H1 (cell line): ENCODE data around the gene ACTG1. TPM values are rescaled to one million over a fixed set of nuclear protein-coding genes. Genes with fewer than 3 reads are reported as not detected.

ENCODE experiments used
- CTCF ChIA-PET: fragments of 300-600 bp; sonication (Branson Sonifier 250); formaldehyde crosslinking; loops from one replicate; lab custom pipeline; 2021; ENCODE audit not compliant: partially characterized antibody; lab: Charles Lee
- POLR2A ChIA-PET: fragments of 300-600 bp; sonication (Branson Sonifier 250); formaldehyde crosslinking; loops from one replicate; lab custom pipeline; 2021; ENCODE audit warnings: inconsistent platforms; ENCODE audit not compliant: partially characterized antibody; lab: Charles Lee
- DNase-seq, 2 experiments: peaks; one replicate each; pipeline versions ENCODE4 v3.0.0 to v3.0.0-alpha.2; 2010 to 2022; ENCODE audit warnings: low spot score in 2 of 2, low read depth in 1 of 2, mixed read lengths in 1 of 2
- FAIRE-seq: peaks from 2 replicates; lab custom pipeline; 2011; peaks lifted over from hg19 to GRCh38; lab: Jason Lieb, UNC
- H2AFZ ChIP-seq: 2 replicates; pipeline ENCODE4 v1.8.1; 2012; ENCODE audit warnings: low read length, inconsistent platforms
- H2AK5ac ChIP-seq: 2 replicates; pipeline ENCODE4 v1.6.1; 2013; ENCODE audit warnings: low read depth, low read length
- H2BK120ac ChIP-seq: replicated peaks from 2 replicates; pipeline ENCODE3; 2013; ENCODE audit warnings: low read depth, low read length, inconsistent platforms
- H2BK12ac ChIP-seq: 2 replicates; pipeline ENCODE4 v1.6.1; 2013; ENCODE audit warnings: low read depth, low read length
- H2BK15ac ChIP-seq: 2 replicates; pipeline ENCODE4 v1.6.1; 2013; ENCODE audit warnings: low read length
- H2BK20ac ChIP-seq: 2 replicates; pipeline ENCODE4 v1.6.1; 2013; ENCODE audit warnings: low read length
- H2BK5ac ChIP-seq: 2 replicates; pipeline ENCODE4 v1.6.1; 2013; ENCODE audit warnings: low read depth, low read length
- H3K14ac ChIP-seq: 2 replicates; pipeline ENCODE4 v1.6.1; 2013; ENCODE audit warnings: inconsistent platforms; ENCODE audit not compliant: insufficient read length
- H3K18ac ChIP-seq: 2 replicates; pipeline ENCODE4 v1.6.1; 2013; ENCODE audit warnings: low read length; ENCODE audit errors: extremely low read depth
- H3K23ac ChIP-seq: 2 replicates; pipeline ENCODE4 v1.6.1; 2013; ENCODE audit warnings: inconsistent platforms; ENCODE audit not compliant: insufficient read length
- H3K23me2 ChIP-seq: 2 replicates; pipeline ENCODE4 v1.6.1; 2013; ENCODE audit warnings: low read depth, low read length
- H3K27ac ChIP-seq: 2 replicates; pipeline ENCODE4 v1.6.1; 2011; ENCODE audit warnings: low read depth, low read length, inconsistent platforms
- H3K27me3 ChIP-seq, 4 experiments: replicated peaks in 1 of 4; 1 replicate in 1 of 4; 2 replicates in 3 of 4; pipeline versions ENCODE4 v1.6.1 to v1.8.1; 2011 to 2013; ENCODE audit warnings: low read length in 3 of 4, mild to moderate bottlenecking in 3 of 4, inconsistent platforms in 2 of 4, mixed read lengths in 2 of 4, moderate library complexity in 1 of 4; ENCODE audit not compliant: control insufficient read depth in 3 of 4, insufficient read depth in 3 of 4; ENCODE audit errors: extremely low read depth in 1 of 4
- H3K36me3 ChIP-seq, 4 experiments: 2 replicates each; pipeline versions ENCODE4 v1.6.1 to v1.8.1; 2011 to 2013; ENCODE audit warnings: mild to moderate bottlenecking in 4 of 4, low read length in 3 of 4, moderate library complexity in 2 of 4, control low read depth in 1 of 4, inconsistent platforms in 1 of 4; ENCODE audit not compliant: insufficient read depth in 4 of 4, control insufficient read depth in 2 of 4
- H3K4ac ChIP-seq: replicated peaks from 2 replicates; pipeline ENCODE3; 2013; ENCODE audit warnings: low read length, low read depth, mixed read lengths, inconsistent platforms; ENCODE audit not compliant: insufficient read length
- H3K4me1 ChIP-seq, 4 experiments: replicated peaks in 1 of 4; 1 replicate in 1 of 4; 2 replicates in 3 of 4; pipeline versions ENCODE4 v1.6.1 to v1.8.1; 2011 to 2013; ENCODE audit warnings: low read length in 3 of 4, inconsistent platforms in 2 of 4, mixed read lengths in 1 of 4; ENCODE audit not compliant: insufficient read depth in 4 of 4, control insufficient read depth in 3 of 4
- H3K4me2 ChIP-seq, 2 experiments: 2 replicates each; pipeline versions ENCODE4 v1.6.1 to v1.8.1; 2011 to 2013; ENCODE audit warnings: low read depth in 2 of 2, low read length in 2 of 2, control low read depth in 1 of 2, inconsistent platforms in 1 of 2, mild to moderate bottlenecking in 1 of 2; ENCODE audit not compliant: insufficient read depth in 1 of 2
- H3K4me3 ChIP-seq, 4 experiments: fragments of 200-600, 300-600 bp in 1 of 4; sonication (generic), shearing (Covaris generic), sonication (Bioruptor Twin) in 1 of 4; 2 replicates each; pipeline versions ENCODE4 v1.5.1 to v1.8.1; 2011 to 2016; ENCODE audit warnings: low read length in 4 of 4, low read depth in 3 of 4, control low read depth in 2 of 4, inconsistent platforms in 2 of 4, mild to moderate bottlenecking in 2 of 4, mixed read lengths in 1 of 4, moderate library complexity in 1 of 4; ENCODE audit not compliant: insufficient read depth in 2 of 4; ENCODE audit errors: extremely low read depth in 1 of 4
- H3K56ac ChIP-seq: replicated peaks from 2 replicates; pipeline ENCODE3; 2013; ENCODE audit warnings: low read depth, mild to moderate bottlenecking, mixed read lengths, low read length, inconsistent platforms; ENCODE audit not compliant: insufficient read length
- H3K79me1 ChIP-seq: 2 replicates; pipeline ENCODE4 v1.6.1; 2013; ENCODE audit warnings: low read depth, low read length, control low read depth
- H3K79me2 ChIP-seq, 2 experiments: 2 replicates each; pipeline versions ENCODE4 v1.6.1 to v1.8.1; 2012 to 2013; ENCODE audit warnings: low read length in 2 of 2, mild to moderate bottlenecking in 2 of 2, inconsistent platforms in 1 of 2; ENCODE audit not compliant: insufficient read depth in 2 of 2, control insufficient read depth in 1 of 2
- H3K9ac ChIP-seq, 4 experiments: replicated peaks in 1 of 4; 1 replicate in 1 of 4; 2 replicates in 3 of 4; pipeline versions ENCODE4 v1.6.1 to v1.8.1; 2011 to 2013; ENCODE audit warnings: low read depth in 3 of 4, low read length in 3 of 4, control low read depth in 2 of 4, mild to moderate bottlenecking in 2 of 4, moderate library complexity in 2 of 4, inconsistent platforms in 1 of 4; ENCODE audit errors: extremely low read depth in 1 of 4
- H3K9me3 ChIP-seq, 2 experiments: 2 replicates each; pipeline versions ENCODE4 v1.6.1 to v1.8.1; 2012 to 2013; ENCODE audit warnings: mild to moderate bottlenecking in 2 of 2, moderate library complexity in 2 of 2, control low read depth in 1 of 2, inconsistent platforms in 1 of 2, low read depth in 1 of 2, low read length in 1 of 2, mixed read lengths in 1 of 2; ENCODE audit not compliant: insufficient read depth in 2 of 2
- H4K20me1 ChIP-seq, 2 experiments: replicated peaks in 1 of 2; 2 replicates each; pipeline versions ENCODE3 to v1.8.1; 2011 to 2013; ENCODE audit warnings: inconsistent platforms in 2 of 2, low read length in 2 of 2, mild to moderate bottlenecking in 1 of 2; ENCODE audit not compliant: insufficient read depth in 2 of 2, control insufficient read depth in 1 of 2
- H4K5ac ChIP-seq: 2 replicates; pipeline ENCODE4 v1.6.1; 2013; ENCODE audit warnings: low read length, low read depth, mixed read lengths, inconsistent platforms; ENCODE audit not compliant: insufficient read length
- H4K8ac ChIP-seq: 2 replicates; pipeline ENCODE4 v1.8.0; 2013; ENCODE audit warnings: mild to moderate bottlenecking, moderate library complexity, low read length, inconsistent platforms; ENCODE audit not compliant: insufficient read depth; ENCODE audit errors: extremely low read depth
- H4K91ac ChIP-seq: replicated peaks from 2 replicates; pipeline ENCODE3; 2013; ENCODE audit warnings: low read length, mixed read lengths, inconsistent platforms; ENCODE audit not compliant: insufficient read length
- BACH1 ChIP-seq: IDR thresholded peaks from 2 replicates; pipeline ENCODE4 v1.6.1; 2012; ENCODE audit warnings: low read length, improper control_type of control experiment
- CREB1 ChIP-seq: IDR thresholded peaks from 2 replicates; pipeline ENCODE4 v1.6.1; 2012; ENCODE audit warnings: inconsistent platforms
- CTCF ChIP-seq, 3 experiments: IDR thresholded peaks; 1 replicate in 2 of 3; 2 replicates in 1 of 3; pipeline versions ENCODE4 v1.5.1 to v1.6.1; 2011; ENCODE audit warnings: low read length in 3 of 3, mild to moderate bottlenecking in 3 of 3, inconsistent platforms in 2 of 3, low read depth in 1 of 3, moderate library complexity in 1 of 3; ENCODE audit not compliant: insufficient read depth in 1 of 3; ENCODE audit errors: control extremely low read depth in 1 of 3
- KDM5A ChIP-seq: fragments of 200-600 bp; IDR thresholded peaks from 2 replicates; pipeline ENCODE4 v1.7.1; 2012; ENCODE audit warnings: mild to moderate bottlenecking, low read length, inconsistent platforms, mixed read lengths
- RFX5 ChIP-seq: IDR thresholded peaks from 2 replicates; pipeline ENCODE4 v1.6.1; 2011; ENCODE audit warnings: low read depth, low read length, improper control_type of control experiment, borderline replicate concordance
- SIN3A ChIP-seq, 2 experiments: IDR thresholded peaks in 1 of 2; conservative IDR thresholded peaks in 1 of 2; 2 replicates each; pipeline ENCODE4 v1.6.1; 2011 to 2012; ENCODE audit warnings: low read length in 2 of 2, improper control_type of control experiment in 1 of 2, low read depth in 1 of 2, mild to moderate bottlenecking in 1 of 2
- SP4 ChIP-seq: IDR thresholded peaks from 2 replicates; pipeline ENCODE4 v1.6.1; 2012; ENCODE audit warnings: low read length, inconsistent platforms
- TCF12 ChIP-seq: IDR thresholded peaks from 2 replicates; pipeline ENCODE4 v1.6.1; 2011; ENCODE audit warnings: low read depth, mild to moderate bottlenecking, low read length
- WGBS, 2 experiments: shearing (Covaris generic) in 1 of 2; methylation state at CpG; one replicate each; pipeline versions ENCODE4 v1.1.6 to v1.1.7; 2013 to 2015; ENCODE audit warnings: low lambda C conversion rate in 2 of 2, mixed read lengths in 2 of 2, inconsistent platforms in 1 of 2, low coverage in 1 of 2, missing lambda C conversion rate in 1 of 2; ENCODE audit not compliant: insufficient replicate concordance in 2 of 2, insufficient coverage in 1 of 2, insufficient read length in 1 of 2; ENCODE audit errors: extremely low coverage in 1 of 2, missing lambda C conversion rate in 1 of 2; 5-methylcytosine and 5-hydroxymethylcytosine counted together
- polyA plus RNA-seq, 7 experiments: library from polyadenylated mRNA; depleted of rRNA in 3 of 7; stranded (reverse) in 5 of 7; unstranded in 2 of 7; fragments of >200 nt in 5 of 7; fragments of 200-250 nt in 2 of 7; gene quantifications; 1 replicate in 5 of 7; 2 replicates in 1 of 7; 4 replicates in 1 of 7; pipeline versions ENCODE4 v1.2.1 to v1.2.3, GENCODE V29; 2011 to 2013; ENCODE audit warnings: missing spikeins in 2 of 7, mixed read lengths in 2 of 7
- total RNA-seq: library from RNA; stranded (reverse); fragmentation: NEBNext Ultra II Directional; extraction: Animal tissue kit (Norgen Biotek cat#: 25700); gene quantifications from 2 replicates; pipeline ENCODE4 v1.2.1, GENCODE V29; 2021

ACTG1 gene
- total and polyA plus RNA-seq, 2 of the 8 experiments (the other 6 are each of a cell fraction or from before 2014, with no cell fraction given): 3,535 to 5,010 TPM

GRCh38 chr17:81536299-81537290 lies 24.0 kb upstream of the ACTG1 start:
- Histone ChIP-seq H3K36me3 (peaks cover 0 to 10% (median 0%) of the 10 kb centered on the region in 4 experiments; a peak in 4 of 8 replicates), H3K27me3 (peaks cover 8 to 28% (median 24%) of the 10 kb centered on the region in 4 experiments; a peak in 6 of 7 replicates), H3K23me2 (peaks cover 20% of the 10 kb centered on the region; the same call in 1 of the 2 replicates), H4K91ac (no peak overlapping the region), H3K4me2 (peak overlapping the region; percentile 57 to 72), H2BK15ac (no peak overlapping the region), H2AK5ac (no peak overlapping the region), H4K5ac (no peak overlapping the region), H2BK120ac (no peak overlapping the region), H3K4me3 (peak overlapping the region in 1 of 4 experiments; percentile 51; a peak in 3 of 8 replicates), H3K9ac (no peak overlapping the region), H3K79me1 (0 out of 2 replicates have a peak, but pooled peaks cover 3% of the 10 kb centered on the region), H3K14ac (no peak overlapping the region), H3K4ac (no peak overlapping the region), H3K18ac (peak overlapping the region; percentile 32; the same call in 1 of the 2 replicates), H3K27ac (no peak overlapping the region), H3K23ac (no peak overlapping the region), H2BK5ac (no peak overlapping the region), H3K79me2 (no peaks in the 10 kb centered on the region), H2BK12ac (no peak overlapping the region), H4K8ac (peak overlapping the region; percentile 89), H3K4me1 (peaks cover 0 to 11% (median 5%) of the 10 kb centered on the region in 4 experiments; a peak in 5 of 7 replicates), H3K9me3 (peaks cover 0 to 7% of the 10 kb centered on the region in 2 experiments; a peak in 2 of 4 replicates), H3K56ac (no peak overlapping the region), H2AFZ (no peak overlapping the region), H2BK20ac (no peak overlapping the region), H4K20me1 (peaks cover 2 to 6% of the 10 kb centered on the region in 2 experiments)
- ChIA-PET POLR2A (interaction anchor here (0.7 to 5.9 kb wide), 12 partner anchors 9 to 278 kb away, joined by 3 to 125 read pairs (median 4); partner anchors contain the start of genes ACTG1, BAHCC1, FAAP100 and FSCN2), CTCF (interaction anchor here (0.8 to 3.6 kb wide), 15 partner anchors 8 to 325 kb away, joined by 3 to 33 read pairs (median 4); partner anchors contain the start of gene FSCN2)
- WGBS, 2 experiments: 29% methylated on average over 55 of the region's 89 CpGs; no CpG with 5 or more reads in 1 of the 2 experiments
- FAIRE-seq (no peak), DNase-seq (peak in 1 of 2 experiments; percentile 77)
- TF ChIP-seq CREB1 (peak; percentile 55; the same call in 1 of the 2 replicates), RFX5 (no peak), BACH1 (no peak), SIN3A (conservative IDR thresholded peaks at IDR 0.05 in 1 of 2, IDR thresholded peaks at IDR 0.05 in 1 of 2; ENCODE audit: low read depth in 1 of 2, low read length in 2 of 2) (no peak), CTCF (IDR thresholded peaks at IDR 0.05; ENCODE audit: control extremely low read depth in 1 of 3, insufficient read depth in 1 of 3, low read depth in 1 of 3, low read length in 3 of 3) (no peak), TCF12 (no peak), SP4 (no peak), KDM5A (no peak)
